ENCODE results near the gene GPRC6A. TPM values are rescaled to one million over a fixed set of nuclear protein-coding genes. Genes with fewer than 3 reads are reported as not detected.

Gene GPRC6A
- total and polyA plus RNA-seq, 9 donors = not detected

- Histone ChIP-seq H3K4me3 (ENCODE audit: low read length) (peak overlapping the region; percentile 52), H3K4me1 (ENCODE audit: control insufficient read depth, insufficient read depth, low read length) (peaks cover 3% of the 10 kb centered on the region), H3K36me3 (ENCODE audit: control insufficient read depth, insufficient read depth, low read length) (no peaks in the 10 kb centered on the region), H3K27me3 (ENCODE audit: control insufficient read depth, insufficient read depth, low read length) (peaks cover 27% of the 10 kb centered on the region), H3K9me3 (replicated peaks; ENCODE audit: control insufficient read depth, low read depth, low read length) (no peaks in the 10 kb centered on the region), H3K27ac (ENCODE audit: low read length) (no peak overlapping the region)
- no peak for DNase-seq
- 31% methylated on average over 2 of the region's 11 CpGs for WGBS (ENCODE audit: insufficient coverage)
Measured at GRCh38 chr6:116763906-116764628, 64.8 kb downstream of the GPRC6A start.

GRCh38 chr6:116763048-116763447 is 65.8 kb downstream of the GPRC6A start:
- no peak for DNase-seq
- H3K27me3 ChIP-seq (ENCODE audit: control insufficient read depth, insufficient read depth, low read length) = peaks cover 27% of the 10 kb centered on the region
- no peaks in the 10 kb centered on the region for H3K9me3 ChIP-seq (replicated peaks; ENCODE audit: control insufficient read depth, low read depth, low read length)
- no peak overlapping the region for H3K27ac ChIP-seq (ENCODE audit: low read length)
- H3K4me1 ChIP-seq (ENCODE audit: control insufficient read depth, insufficient read depth, low read length) = peaks cover 3% of the 10 kb centered on the region
- H3K36me3 ChIP-seq (ENCODE audit: control insufficient read depth, insufficient read depth, low read length) = no peaks in the 10 kb centered on the region
- no peak overlapping the region for H3K4me3 ChIP-seq (ENCODE audit: low read length)

- no CpG with 5 or more reads among the region's 1 CpG for WGBS (ENCODE audit: insufficient coverage)
- Histone ChIP-seq H3K9me3 (replicated peaks; ENCODE audit: control insufficient read depth, low read depth, low read length) (no peaks in the 10 kb centered on the region), H3K27me3 (ENCODE audit: control insufficient read depth, insufficient read depth, low read length) (peaks cover 27% of the 10 kb centered on the region), H3K36me3 (ENCODE audit: control insufficient read depth, insufficient read depth, low read length) (no peaks in the 10 kb centered on the region), H3K4me1 (ENCODE audit: control insufficient read depth, insufficient read depth, low read length) (peaks cover 3% of the 10 kb centered on the region), H3K27ac (ENCODE audit: low read length) (no peak overlapping the region), H3K4me3 (ENCODE audit: low read length) (no peak overlapping the region)
- no peak for DNase-seq
Measured at GRCh38 chr6:116762235-116762634, 66.6 kb downstream of the GPRC6A start.

- no CpG with 5 or more reads among the region's 4 CpGs for WGBS (ENCODE audit: insufficient coverage)
- Histone ChIP-seq H3K4me1 (ENCODE audit: control insufficient read depth, insufficient read depth, low read length) (peaks cover under 1% of the 10 kb centered on the region), H3K27me3 (ENCODE audit: control insufficient read depth, insufficient read depth, low read length) (peaks cover 25% of the 10 kb centered on the region), H3K9me3 (replicated peaks; ENCODE audit: control insufficient read depth, low read depth, low read length) (no peaks in the 10 kb centered on the region), H3K36me3 (ENCODE audit: control insufficient read depth, insufficient read depth, low read length) (no peaks in the 10 kb centered on the region), H3K27ac (ENCODE audit: low read length) (no peak overlapping the region), H3K4me3 (ENCODE audit: low read length) (no peak overlapping the region)
- no peak for DNase-seq
Measured at GRCh38 chr6:116761779-116762178, 67.1 kb downstream of the GPRC6A start.

GRCh38 chr6:116745176-116745575 is 83.7 kb downstream of the GPRC6A start:
- H3K4me3 ChIP-seq (ENCODE audit: low read length) = no peak overlapping the region
- no peaks in the 10 kb centered on the region for H3K27me3 ChIP-seq (ENCODE audit: control insufficient read depth, insufficient read depth, low read length)
- no peak overlapping the region for H3K27ac ChIP-seq (ENCODE audit: low read length)
- no peaks in the 10 kb centered on the region for H3K36me3 ChIP-seq (ENCODE audit: control insufficient read depth, insufficient read depth, low read length)
- no CpG with 5 or more reads among the region's 5 CpGs for WGBS (ENCODE audit: insufficient coverage)
- H3K4me1 ChIP-seq (ENCODE audit: control insufficient read depth, insufficient read depth, low read length) = no peaks in the 10 kb centered on the region
- peaks cover 2% of the 10 kb centered on the region for H3K9me3 ChIP-seq (replicated peaks; ENCODE audit: control insufficient read depth, low read depth, low read length)
- DNase-seq = no peak

Other genes starting within 250 kb of the GPRC6A start
- 0.27 TPM for gene RSPH4A, start 212.6 kb downstream of the GPRC6A start, total RNA-seq
- under 1 TPM; 0.38 to 0.70 (median 0.52) TPM for gene RSPH4A, start 212.6 kb downstream of the GPRC6A start, polyA plus RNA-seq (ENCODE audit: insufficient read depth in 1 of 8, insufficient read length in 8 of 8, low replicate concordance in 1 of 8)
- 11.7 TPM for gene ZUP1, start 160.3 kb downstream of the GPRC6A start, total RNA-seq
- gene ZUP1, start 160.3 kb downstream of the GPRC6A start, polyA plus RNA-seq (ENCODE audit: insufficient read depth in 1 of 8, insufficient read length in 8 of 8, low replicate concordance in 1 of 8) = 10 to 100 TPM in 1 of 8 donors, 1 to 10 TPM in 7; 6.9 to 10.7 (median 8.2) TPM
- 20.4 TPM for gene KPNA5, start 147.9 kb downstream of the GPRC6A start, total RNA-seq
- gene KPNA5, start 147.9 kb downstream of the GPRC6A start, polyA plus RNA-seq (ENCODE audit: insufficient read depth in 1 of 8, insufficient read length in 8 of 8, low replicate concordance in 1 of 8) = 10 to 100 TPM in 5 of 8 donors, 1 to 10 TPM in 3; 6.4 to 11.5 (median 10.3) TPM
- 12.3 TPM for gene FAM162B, start 63.4 kb downstream of the GPRC6A start, total RNA-seq
- gene FAM162B, start 63.4 kb downstream of the GPRC6A start, polyA plus RNA-seq (ENCODE audit: insufficient read depth in 1 of 8, insufficient read length in 8 of 8, low replicate concordance in 1 of 8) = 1 to 10 TPM; 4.6 to 9.3 (median 6.8) TPM
- not detected for gene RFX6, start 48.2 kb upstream of the GPRC6A start, total RNA-seq
- under 1 TPM in 1 of 8 donors, not detected in 7; 0.06 TPM for gene RFX6, start 48.2 kb upstream of the GPRC6A start, polyA plus RNA-seq (ENCODE audit: insufficient read depth in 1 of 8, insufficient read length in 8 of 8, low replicate concordance in 1 of 8)